Thoracic aorta (tissue), 2 donors: ENCODE measurements around the gene COL20A1. TPM values are rescaled to one million over a fixed set of nuclear protein-coding genes. Genes with fewer than 3 reads are reported as not detected.

Experiments used
- ATAC-seq: fragments of 150-250 bp; one replicate; pipeline ENCODE4 v1.8.0; 2017; ENCODE audit warnings: low read depth; ENCODE audit not compliant: insufficient number of reproducible peaks, low FRiP score
- DNase-seq: peaks from one replicate; pipeline ENCODE4 v3.0.0-alpha.2; 2020; ENCODE audit warnings: low spot score
- H3K27ac ChIP-seq, 2 donors: fragments of 200-600 bp; sonication (generic); 1 replicate in 1 of 2; 2 replicates in 1 of 2; pipeline ENCODE4 v1.5.1; 2016; ENCODE audit warnings: mild to moderate bottlenecking in 2 of 2, moderate library complexity in 2 of 2
- H3K27me3 ChIP-seq: fragments of 200-600 bp; sonication (generic); replicated peaks from 2 replicates; pipeline ENCODE4 v1.6.0; 2016; ENCODE audit warnings: mild to moderate bottlenecking; ENCODE audit not compliant: insufficient read depth
- H3K36me3 ChIP-seq: fragments of 200-600 bp; sonication (generic); one replicate; pipeline ENCODE4 v1.5.1; 2016
- H3K4me1 ChIP-seq, 2 donors: fragments of 200-600 bp; sonication (generic); 1 replicate in 1 of 2; 2 replicates in 1 of 2; pipeline versions ENCODE4 v1.5.1 to v1.6.0; 2016; ENCODE audit warnings: low read depth in 2 of 2, mild to moderate bottlenecking in 1 of 2; ENCODE audit not compliant: control insufficient read depth in 1 of 2
- H3K4me3 ChIP-seq: fragments of 200-600 bp; sonication (generic); 2 replicates; pipeline ENCODE4 v1.5.1; 2016; ENCODE audit warnings: mild to moderate bottlenecking
- H3K9me3 ChIP-seq: fragments of 200-600 bp; sonication (generic); 2 replicates; pipeline ENCODE4 v1.5.1; 2016
- total RNA-seq, 2 donors: library from RNA; depleted of rRNA; stranded (reverse); fragments of >200 nt; gene quantifications; one replicate each; pipeline versions ENCODE4 v1.1.0 to v1.2.3, GENCODE V29; 2016
- TF ChIP-seq, protein P1 (sequence below): fragments of 200-600 bp; sonication (generic); IDR thresholded peaks from one replicate; pipeline ENCODE4 v1.5.1; 2019; ENCODE audit warnings: antibody characterized with exemption

COL20A1 gene
- total RNA-seq, 2 donors from 2014 or later = not detected

- Histone ChIP-seq H3K27ac (no peak overlapping the region), H3K4me3 (no peak overlapping the region), H3K4me1 (no peaks in the 10 kb centered on the region), H3K27me3 (no peaks in the 10 kb centered on the region), H3K9me3 (no peaks in the 10 kb centered on the region), H3K36me3 (no peaks in the 10 kb centered on the region)
- ATAC-seq (no peak), DNase-seq (no peak)
- TF ChIP-seq, protein P1, sequence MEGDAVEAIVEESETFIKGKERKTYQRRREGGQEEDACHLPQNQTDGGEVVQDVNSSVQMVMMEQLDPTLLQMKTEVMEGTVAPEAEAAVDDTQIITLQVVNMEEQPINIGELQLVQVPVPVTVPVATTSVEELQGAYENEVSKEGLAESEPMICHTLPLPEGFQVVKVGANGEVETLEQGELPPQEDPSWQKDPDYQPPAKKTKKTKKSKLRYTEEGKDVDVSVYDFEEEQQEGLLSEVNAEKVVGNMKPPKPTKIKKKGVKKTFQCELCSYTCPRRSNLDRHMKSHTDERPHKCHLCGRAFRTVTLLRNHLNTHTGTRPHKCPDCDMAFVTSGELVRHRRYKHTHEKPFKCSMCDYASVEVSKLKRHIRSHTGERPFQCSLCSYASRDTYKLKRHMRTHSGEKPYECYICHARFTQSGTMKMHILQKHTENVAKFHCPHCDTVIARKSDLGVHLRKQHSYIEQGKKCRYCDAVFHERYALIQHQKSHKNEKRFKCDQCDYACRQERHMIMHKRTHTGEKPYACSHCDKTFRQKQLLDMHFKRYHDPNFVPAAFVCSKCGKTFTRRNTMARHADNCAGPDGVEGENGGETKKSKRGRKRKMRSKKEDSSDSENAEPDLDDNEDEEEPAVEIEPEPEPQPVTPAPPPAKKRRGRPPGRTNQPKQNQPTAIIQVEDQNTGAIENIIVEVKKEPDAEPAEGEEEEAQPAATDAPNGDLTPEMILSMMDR = no peak
Measured at GRCh38 chr20:63296531-63297299, 3.7 kb downstream of the COL20A1 start.

DNA sequence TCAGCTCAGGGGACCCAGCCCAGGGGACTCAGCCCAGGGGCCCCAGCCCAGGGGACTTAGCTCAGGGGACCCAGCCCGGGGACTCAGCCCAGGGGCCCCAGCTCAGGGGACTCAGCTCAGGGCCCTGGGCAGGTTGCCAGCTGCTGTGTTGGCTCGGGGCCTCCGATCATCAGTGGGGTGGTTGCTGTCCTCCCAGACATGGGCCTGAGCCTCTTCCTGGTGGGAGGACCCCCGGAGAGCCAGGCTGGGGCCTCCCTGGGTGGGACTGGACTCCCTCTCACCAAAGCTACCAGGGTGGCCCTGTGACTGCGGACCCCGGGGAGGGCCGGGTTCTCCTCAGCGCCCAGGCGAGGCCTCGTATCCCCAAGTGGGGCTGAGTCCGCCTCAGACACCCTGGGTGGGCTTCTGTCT, 4.4 kb downstream of the COL20A1 start:
- no peak overlapping the region for H3K27ac ChIP-seq
- H3K4me1 ChIP-seq = no peaks in the 10 kb centered on the region
- no peak for ATAC-seq
- H3K27me3 ChIP-seq = no peaks in the 10 kb centered on the region
- no peak overlapping the region for H3K4me3 ChIP-seq
- H3K36me3 ChIP-seq = no peaks in the 10 kb centered on the region
- no peaks in the 10 kb centered on the region for H3K9me3 ChIP-seq
- DNase-seq = no peak
- TF ChIP-seq, protein P1 = no peak

- Histone ChIP-seq H3K36me3 (no peaks in the 10 kb centered on the region), H3K27ac (no peak overlapping the region), H3K27me3 (no peaks in the 10 kb centered on the region), H3K4me1 (no peaks in the 10 kb centered on the region), H3K4me3 (no peak overlapping the region), H3K9me3 (no peaks in the 10 kb centered on the region)
- DNase-seq (no peak), ATAC-seq (no peak)
- TF ChIP-seq, protein P1 = no peak
Measured at GRCh38 chr20:63297796-63298572, 5.0 kb downstream of the COL20A1 start.

GRCh38 chr20:63298731-63299312, 5.8 kb downstream of the COL20A1 start:
- TF ChIP-seq, protein P1 = no peak
- no peaks in the 10 kb centered on the region for H3K27me3 ChIP-seq
- H3K4me3 ChIP-seq = no peak overlapping the region

DNA sequence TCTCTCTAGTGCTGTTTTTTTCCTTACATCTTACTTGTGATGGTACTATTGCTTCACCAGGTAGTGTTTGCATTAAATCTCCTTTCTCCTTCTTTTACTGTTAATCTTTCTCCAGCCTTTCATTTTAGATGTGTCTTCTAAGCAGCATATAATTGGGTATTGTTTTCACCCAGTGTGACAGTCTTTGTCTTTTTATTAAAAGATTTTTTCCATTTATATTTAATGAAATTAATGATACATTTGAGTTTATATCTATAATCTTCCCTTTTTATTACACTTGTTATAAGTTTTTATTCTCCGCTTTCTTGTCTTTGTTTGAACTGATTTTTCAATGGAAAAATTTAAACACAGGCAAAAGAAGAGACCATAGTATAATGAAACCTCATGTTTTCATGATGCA, 8.7 kb downstream of the COL20A1 start:
- Histone ChIP-seq H3K36me3 (no peaks in the 10 kb centered on the region), H3K27me3 (no peaks in the 10 kb centered on the region)

More at GRCh38 chr20:63298731-63299312, 5.8 kb downstream of the COL20A1 start:
- H3K27ac ChIP-seq = no peak overlapping the region
- H3K9me3 ChIP-seq = no peaks in the 10 kb centered on the region
- H3K4me1 ChIP-seq = no peaks in the 10 kb centered on the region
- ATAC-seq (no peak), DNase-seq (no peak)
- no peaks in the 10 kb centered on the region for H3K36me3 ChIP-seq

More for the DNA sequence above, 8.7 kb downstream of the COL20A1 start:
- Histone ChIP-seq H3K9me3 (no peaks in the 10 kb centered on the region), H3K4me3 (no peak overlapping the region), H3K4me1 (no peaks in the 10 kb centered on the region), H3K27ac (no peak overlapping the region)
- TF ChIP-seq, protein P1 = no peak
- ATAC-seq = no peak
- DNase-seq = no peak
